Vagina (tissue), 2 donors: ENCODE data around the gene ERMAP.
A peak's percentile ranks its signal among the peaks of the same experiment; 100 is the strongest.

Source experiments
- POLR2A ChIP-seq, 2 donors: fragments of 450-650 bp; IDR thresholded peaks; one replicate each; pipeline ENCODE4 v1.6.1; 2017; ENCODE audit warnings: antibody characterized with exemption in 2 of 2, mild to moderate bottlenecking in 2 of 2, moderate library complexity in 2 of 2
- POLR2AphosphoS5 ChIP-seq, 2 donors: sonication (generic); formaldehyde crosslinking; IDR thresholded peaks; one replicate each; pipeline ENCODE4 v1.9.0; 2017; ENCODE audit warnings: antibody characterized with exemption in 2 of 2, mild to moderate bottlenecking in 2 of 2, low read depth in 1 of 2; ENCODE audit not compliant: insufficient read depth in 1 of 2
- TF ChIP-seq, protein P1 (sequence below), 3 experiments: fragments of 450-650 bp in 2 of 3; fragments of 200-600 bp in 1 of 3; sonication (generic) in 1 of 3; IDR thresholded peaks; one replicate each; pipeline ENCODE4 v1.5.1; 2017 to 2019; ENCODE audit warnings: antibody characterized with exemption in 3 of 3, mild to moderate bottlenecking in 2 of 3, moderate library complexity in 2 of 3

DNA sequence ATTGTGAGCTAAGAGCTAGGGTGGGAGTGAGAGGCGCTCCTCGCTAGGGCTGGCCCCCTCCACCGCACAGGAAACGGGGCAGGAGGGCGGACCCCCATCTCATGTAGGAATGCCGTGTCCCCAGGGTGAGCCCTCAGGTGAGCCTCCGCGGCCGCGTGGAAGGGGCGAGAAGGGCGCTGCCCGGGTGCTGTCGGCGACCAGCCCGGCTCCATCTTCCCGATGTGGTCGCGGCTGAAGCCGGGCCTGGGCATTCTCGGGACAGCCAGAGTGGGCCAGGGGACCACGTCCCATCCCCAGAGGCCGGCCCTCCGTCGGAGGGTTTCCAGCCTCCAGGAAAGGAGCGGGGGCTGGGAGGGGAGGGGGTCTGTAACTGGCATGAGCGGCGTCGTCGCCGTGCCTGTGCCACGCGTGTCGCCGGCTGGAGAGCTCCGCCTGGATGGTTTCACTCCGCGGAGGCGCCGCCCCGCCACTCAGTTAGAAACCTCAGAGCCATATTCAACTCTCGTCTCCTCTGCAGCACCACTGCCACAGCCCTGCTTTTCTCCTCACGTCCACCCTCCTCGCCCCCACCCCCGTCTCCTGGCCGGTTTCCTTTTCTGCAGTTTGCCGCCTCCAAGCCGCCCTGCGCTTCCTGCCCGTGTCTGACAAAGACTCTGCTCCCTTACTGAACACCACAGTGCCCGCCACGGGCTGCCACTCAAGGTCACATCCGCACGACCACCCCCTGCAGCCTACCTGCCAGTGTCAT, 31.8 kb upstream of the ERMAP start, which contains the start of gene TMEM269:
- TF ChIP-seq, protein P1, sequence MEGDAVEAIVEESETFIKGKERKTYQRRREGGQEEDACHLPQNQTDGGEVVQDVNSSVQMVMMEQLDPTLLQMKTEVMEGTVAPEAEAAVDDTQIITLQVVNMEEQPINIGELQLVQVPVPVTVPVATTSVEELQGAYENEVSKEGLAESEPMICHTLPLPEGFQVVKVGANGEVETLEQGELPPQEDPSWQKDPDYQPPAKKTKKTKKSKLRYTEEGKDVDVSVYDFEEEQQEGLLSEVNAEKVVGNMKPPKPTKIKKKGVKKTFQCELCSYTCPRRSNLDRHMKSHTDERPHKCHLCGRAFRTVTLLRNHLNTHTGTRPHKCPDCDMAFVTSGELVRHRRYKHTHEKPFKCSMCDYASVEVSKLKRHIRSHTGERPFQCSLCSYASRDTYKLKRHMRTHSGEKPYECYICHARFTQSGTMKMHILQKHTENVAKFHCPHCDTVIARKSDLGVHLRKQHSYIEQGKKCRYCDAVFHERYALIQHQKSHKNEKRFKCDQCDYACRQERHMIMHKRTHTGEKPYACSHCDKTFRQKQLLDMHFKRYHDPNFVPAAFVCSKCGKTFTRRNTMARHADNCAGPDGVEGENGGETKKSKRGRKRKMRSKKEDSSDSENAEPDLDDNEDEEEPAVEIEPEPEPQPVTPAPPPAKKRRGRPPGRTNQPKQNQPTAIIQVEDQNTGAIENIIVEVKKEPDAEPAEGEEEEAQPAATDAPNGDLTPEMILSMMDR (IDR thresholded peaks at IDR 0.05): no peak
- TF ChIP-seq POLR2A (IDR thresholded peaks at IDR 0.05) (no peak), POLR2AphosphoS5 (IDR thresholded peaks at IDR 0.05; ENCODE audit: insufficient read depth in 1 of 2, low read depth in 1 of 2) (peak in 1 of 2 donors; percentile 35)
